H54 (cell line): ENCODE results near the gene TMEFF2.

Experiments used
- DNase-seq: peaks from one replicate; pipeline ENCODE4 v3.0.0; 2011; ENCODE audit warnings: low spot score, mixed read lengths; ENCODE audit not compliant: insufficient read length
- FAIRE-seq: peaks from 3 replicates; lab custom pipeline; 2011; peaks lifted over from hg19 to GRCh38; lab: Jason Lieb, UNC
- POLR2A ChIP-seq: IDR thresholded peaks from 2 replicates; pipeline ENCODE4 v1.6.1; 2011; ENCODE audit warnings: low read depth, mild to moderate bottlenecking, low read length

The TMEFF2 gene

GRCh38 chr2:191954451-191954850 is 240.3 kb downstream of the TMEFF2 start:
- FAIRE-seq, result no peak
- TF ChIP-seq POLR2A, result no peak
- DNase-seq, result no peak

- no peak for TF ChIP-seq POLR2A
- no peak for FAIRE-seq
- no peak for DNase-seq
These were observed 242.0 kb downstream of the TMEFF2 start for GRCh38 chr2:191952515-191953270.

- FAIRE-seq (no peak), DNase-seq (no peak)
- no peak for TF ChIP-seq POLR2A
These were observed 242.9 kb downstream of the TMEFF2 start for GRCh38 chr2:191951832-191952231.

GRCh38 chr2:191951376-191951775 is 243.4 kb downstream of the TMEFF2 start:
- FAIRE-seq (no peak), DNase-seq (no peak)
- TF ChIP-seq POLR2A, result no peak

GRCh38 chr2:191950132-191950874 is 244.4 kb downstream of the TMEFF2 start:
- FAIRE-seq, result peak; percentile 50
- TF ChIP-seq POLR2A, result no peak

GRCh38 chr2:191947235-191947634 is 247.5 kb downstream of the TMEFF2 start:
- no peak for TF ChIP-seq POLR2A
- DNase-seq (no peak), FAIRE-seq (no peak)

More at GRCh38 chr2:191950132-191950874, 244.4 kb downstream of the TMEFF2 start:
- no peak for DNase-seq

GRCh38 chr2:191946471-191947182 is 248.1 kb downstream of the TMEFF2 start:
- peak; percentile 66 for FAIRE-seq
- no peak for TF ChIP-seq POLR2A
- no peak for DNase-seq

GRCh38 chr2:191945623-191946022 is 249.1 kb downstream of the TMEFF2 start:
- no peak for TF ChIP-seq POLR2A
- peak; percentile 36 for FAIRE-seq
- DNase-seq, result no peak

GRCh38 chr2:191942739-191943103 is 252.0 kb downstream of the TMEFF2 start:
- DNase-seq (no peak), FAIRE-seq (no peak)
- TF ChIP-seq POLR2A, result no peak

GRCh38 chr2:191942090-191942738 is 252.5 kb downstream of the TMEFF2 start:
- TF ChIP-seq POLR2A, result no peak
- FAIRE-seq, result no peak
- no peak for DNase-seq

- no peak for FAIRE-seq
- no peak for TF ChIP-seq POLR2A
- DNase-seq, result no peak
These were observed 253.3 kb downstream of the TMEFF2 start for GRCh38 chr2:191941376-191941929.

- DNase-seq (no peak), FAIRE-seq (no peak)
- no peak for TF ChIP-seq POLR2A
These were observed 256.0 kb downstream of the TMEFF2 start for GRCh38 chr2:191938779-191939178.

- no peak for FAIRE-seq
- TF ChIP-seq POLR2A, result no peak
- DNase-seq, result no peak
These were observed 257.8 kb downstream of the TMEFF2 start for GRCh38 chr2:191936882-191937405.
